ENCODE measurements around the gene CADM2. TPM values are rescaled to one million over a fixed set of nuclear protein-coding genes. Genes with fewer than 3 reads are reported as not detected.

CADM2 gene
- not detected in 2 replicates for total RNA-seq

GRCh38 chr3:84958495-84959469, at the start of gene CADM2:
TSS of gene CADM2 (plus strand) at chr3:84958989.

Measured in cardiac ventricle fibroblast (primary cell).